Uterus (tissue), 2 donors: Measurements from ENCODE around the gene SPACA5.

ENCODE experiments used
- CTCF ChIP-seq, 4 experiments: fragments of 200-600 bp in 2 of 4; fragments of 450-650 bp in 2 of 4; sonication (generic) in 2 of 4; IDR thresholded peaks; one replicate each; pipeline ENCODE4 v1.5.1; 2016 to 2019; ENCODE audit warnings: antibody characterized with exemption in 4 of 4, mild to moderate bottlenecking in 2 of 4, moderate library complexity in 1 of 4
- POLR2A ChIP-seq, 2 donors: fragments of 450-650 bp; IDR thresholded peaks; one replicate each; pipeline ENCODE4 v1.6.1; 2016; ENCODE audit warnings: antibody characterized with exemption in 2 of 2, mild to moderate bottlenecking in 1 of 2, moderate library complexity in 1 of 2

GRCh38 chrX:48043056-48043455 is 36.3 kb downstream of the SPACA5 start:
- TF ChIP-seq CTCF (IDR thresholded peaks at IDR 0.05): no peak
- no peak for TF ChIP-seq POLR2A (IDR thresholded peaks at IDR 0.05)
